HepG2 (cell line): ENCODE measurements around the gene HOXC5. TPM values are rescaled to one million over a fixed set of nuclear protein-coding genes. Genes with fewer than 3 reads are reported as not detected.

ENCODE experiments used
- ATAC-seq: fragments of 200-7000 bp; cut with Tn5 transposase; 3 replicates; pipeline ENCODE4 v1.9.1; 2020; ENCODE audit warnings: mild to moderate bottlenecking, moderate library complexity
- BruUV-seq: library from RNA; stranded (reverse); fragments of 400-500 nt; replicated peaks from 2 replicates; lab custom pipeline; 2021; lab: Mats Ljungman, UMichigan
- CTCF ChIA-PET: fragments of 300-600 bp; formaldehyde crosslinking; extraction: SDS; loops from one replicate; lab custom pipeline; 2021; ENCODE audit warnings: low total read pairs, inconsistent platforms, low intra/inter-chr PET ratio; lab: Yijun Ruan, JAX
- POLR2A ChIA-PET: fragments of 350-600 bp; sonication (Branson Sonifier 250); formaldehyde crosslinking; loops from one replicate; lab custom pipeline; 2020; ENCODE audit warnings: antibody characterized with exemption, inconsistent platforms; lab: Yijun Ruan, JAX
- DNase-seq: peaks from one replicate; pipeline ENCODE4 v3.0.0-alpha.2; 2015; ENCODE audit warnings: low spot score
- FAIRE-seq: peaks from 3 replicates; lab custom pipeline; 2011; peaks lifted over from hg19 to GRCh38; lab: Jason Lieb, UNC
- H2AFZ ChIP-seq: one replicate; pipeline ENCODE4 v1.6.1; 2011; ENCODE audit warnings: low read length, inconsistent platforms
- H3K27ac ChIP-seq: fragments of 300-600 bp; 3 replicates; pipeline ENCODE4 v1.8.0; 2011; ENCODE audit warnings: mixed run types, mild to moderate bottlenecking, mixed read lengths, low read length, inconsistent platforms; ENCODE audit not compliant: insufficient read depth; ENCODE audit errors: extremely low read length
- H3K27me3 ChIP-seq, 2 experiments: fragments of 200-600 bp in 1 of 2; 2 replicates in 1 of 2; 3 replicates in 1 of 2; pipeline versions ENCODE4 v1.6.0 to v1.8.0; 2011; ENCODE audit warnings: low read length in 2 of 2, mild to moderate bottlenecking in 2 of 2, moderate library complexity in 2 of 2, inconsistent platforms in 1 of 2; ENCODE audit not compliant: insufficient read depth in 2 of 2, control insufficient read depth in 1 of 2
- H3K36me3 ChIP-seq, 2 experiments: fragments of 200-600 bp in 1 of 2; replicated peaks in 1 of 2; 2 replicates in 1 of 2; 3 replicates in 1 of 2; pipeline versions ENCODE4 v1.5.1 to v1.8.0; 2011; ENCODE audit warnings: low read length in 2 of 2, inconsistent platforms in 1 of 2; ENCODE audit not compliant: insufficient read depth in 2 of 2, control insufficient read depth in 1 of 2
- H3K4me1 ChIP-seq: 2 replicates; pipeline ENCODE4 v1.5.1; 2012; ENCODE audit warnings: low read length, inconsistent platforms; ENCODE audit not compliant: insufficient read depth
- H3K4me2 ChIP-seq: 2 replicates; pipeline ENCODE4 v1.6.0; 2011; ENCODE audit warnings: low read depth, low read length, inconsistent platforms
- H3K4me3 ChIP-seq, 3 experiments: fragments of 200-600 bp in 1 of 3; sonication (generic), shearing (Covaris generic) in 1 of 3; replicated peaks in 1 of 3; 2 replicates each; pipeline ENCODE4 v1.5.1; 2011 to 2016; ENCODE audit warnings: low read length in 3 of 3, inconsistent platforms in 2 of 3, low read depth in 2 of 3, mild to moderate bottlenecking in 2 of 3, control low read depth in 1 of 3, mixed read lengths in 1 of 3; ENCODE audit not compliant: insufficient read depth in 1 of 3
- H3K79me2 ChIP-seq: one replicate; pipeline ENCODE4 v1.6.1; 2011; ENCODE audit warnings: low read length, inconsistent platforms; ENCODE audit not compliant: insufficient read depth
- H3K9ac ChIP-seq: 2 replicates; pipeline ENCODE4 v1.6.0; 2011; ENCODE audit warnings: mild to moderate bottlenecking, low read depth, low read length, inconsistent platforms; ENCODE audit not compliant: insufficient read depth
- H3K9me3 ChIP-seq: 2 replicates; pipeline ENCODE4 v1.5.1; 2012; ENCODE audit warnings: mild to moderate bottlenecking, low read length
- H4K20me1 ChIP-seq: 2 replicates; pipeline ENCODE4 v1.6.0; 2011; ENCODE audit warnings: inconsistent platforms, mild to moderate bottlenecking, low read length, moderate library complexity; ENCODE audit not compliant: insufficient read depth
- AKAP8 ChIP-seq: sonication (generic); formaldehyde crosslinking; IDR thresholded peaks from 2 replicates; pipeline ENCODE4 v1.5.1; 2020; ENCODE audit warnings: mild to moderate bottlenecking, missing genetic modification reagents
- EHMT2 ChIP-seq: fragments of 200-600 bp; sonication (generic); IDR thresholded peaks from 2 replicates; pipeline ENCODE4 v1.7.0; 2017; ENCODE audit warnings: antibody characterized with exemption, low read depth, low read length, borderline replicate concordance
- MXD1 ChIP-seq: sonication (generic); formaldehyde crosslinking; IDR thresholded peaks from 2 replicates; pipeline ENCODE4 v1.4.0; 2020; ENCODE audit warnings: mild to moderate bottlenecking, missing genetic modification reagents
- SMC3 ChIP-seq: IDR thresholded peaks from 2 replicates; pipeline ENCODE4 v1.6.1; 2011; ENCODE audit warnings: low read length, improper control_type of control experiment
- TSC22D2 ChIP-seq: sonication (generic); formaldehyde crosslinking; IDR thresholded peaks from 2 replicates; pipeline ENCODE4 v1.5.1; 2020; ENCODE audit warnings: missing genetic modification reagents, mild to moderate bottlenecking, borderline replicate concordance
- ZFX ChIP-seq: sonication (generic); formaldehyde crosslinking; IDR thresholded peaks from 2 replicates; pipeline ENCODE4 v1.4.0; 2020; ENCODE audit warnings: mild to moderate bottlenecking, low read depth, missing genetic modification reagents, moderate library complexity
- ZNF205 ChIP-seq: IDR thresholded peaks from 2 replicates; pipeline ENCODE4 v1.6.1; 2018; ENCODE audit warnings: missing biosample characterization, missing genetic modification reagents
- ZNF687 ChIP-seq: sonication (generic); formaldehyde crosslinking; IDR thresholded peaks from 2 replicates; pipeline ENCODE4 v1.5.1; 2020; ENCODE audit warnings: mild to moderate bottlenecking, missing genetic modification reagents, moderate library complexity
- WGBS: methylation state at CpG from one replicate; pipeline ENCODE4 v1.1.6; 2017; ENCODE audit warnings: low lambda C conversion rate; 5-methylcytosine and 5-hydroxymethylcytosine counted together
- in situ Hi-C: cut with HindIII; loops from 2 replicates; pipeline ENCODE4 v1.10.0; 2017; ENCODE audit warnings: low pct_unique_long_range_greater_than_20kb; ENCODE audit not compliant: extremely low pct_ligation_motif_present
- intact Hi-C: fragments of 100-400 bp; cut with micrococcal nuclease; formaldehyde crosslinking; loops from one replicate; pipeline ENCODE4 v1.10.0; 2022; ENCODE audit not compliant: unreplicated experiment
- polyA plus RNA-seq, 8 experiments: library from polyadenylated mRNA; depleted of rRNA in 3 of 8; stranded (reverse) in 7 of 8; unstranded in 1 of 8; fragments of >200 nt; fragmentation: Illumina TruSeq in 4 of 8; extraction: Trizol in 4 of 8; gene quantifications; 2 replicates each; pipeline versions ENCODE4 v1.2.1 to v1.2.3, GENCODE V29; 2011 to 2016; ENCODE audit warnings: low read depth in 4 of 8, missing spikeins in 1 of 8, mixed read lengths in 1 of 8; ENCODE audit not compliant: insufficient read depth in 1 of 8
- total RNA-seq, 5 experiments: library from RNA; depleted of rRNA; stranded (reverse); fragments of >200 nt; fragmentation: Illumina TruSeq; extraction: Trizol; gene quantifications; 2 replicates each; pipeline ENCODE4 v1.2.3, GENCODE V29; 2016; ENCODE audit warnings: low read depth in 1 of 5

Gene HOXC5
- total and polyA plus RNA-seq, 2 of the 13 experiments (the other 11 are each of a cell fraction or from before 2014, with no cell fraction given), result not detected

GRCh38 chr12:53991077-53991460 lies 41.8 kb upstream of the HOXC5 start:
- intact Hi-C loops, result no loop called here
- no peak overlapping the region for H3K27ac ChIP-seq
- no peaks in the 10 kb centered on the region for H4K20me1 ChIP-seq
- TF ChIP-seq ZNF687 (CRISPR knock-in tag) (no peak), AKAP8 (CRISPR knock-in tag) (no peak), SMC3 (no peak), EHMT2 (no peak), ZNF205 (CRISPR knock-in tag) (no peak), TSC22D2 (CRISPR knock-in tag) (no peak), ZFX (CRISPR knock-in tag) (no peak), MXD1 (CRISPR knock-in tag) (no peak)
- H3K9me3 ChIP-seq, result no peaks in the 10 kb centered on the region
- ChIA-PET POLR2A (no interaction called here), CTCF (no interaction called here)
- no peak overlapping the region for H2AFZ ChIP-seq
- ATAC-seq (no peak), DNase-seq (no peak), FAIRE-seq (no peak)
- in situ Hi-C loops, result loop anchor here (10.0 kb wide), 1 partner anchor 384 kb away; no protein-coding TSS in a partner anchor
- WGBS, result 17% methylated on average over 8 of the region's 8 CpGs
- no TSS peak for BruUV-seq
- H3K4me1 ChIP-seq, result peaks cover 57% of the 10 kb centered on the region
- no peak overlapping the region for H3K4me3 ChIP-seq
- H3K27me3 ChIP-seq, result peaks cover 10 to 39% of the 10 kb centered on the region in 2 experiments
- H3K9ac ChIP-seq, result no peak overlapping the region
- H3K36me3 ChIP-seq, result no peaks in the 10 kb centered on the region
- H3K79me2 ChIP-seq, result no peaks in the 10 kb centered on the region
- H3K4me2 ChIP-seq, result no peak overlapping the region
